ENCODE results near the gene STRBP.

STRBP gene

DNA sequence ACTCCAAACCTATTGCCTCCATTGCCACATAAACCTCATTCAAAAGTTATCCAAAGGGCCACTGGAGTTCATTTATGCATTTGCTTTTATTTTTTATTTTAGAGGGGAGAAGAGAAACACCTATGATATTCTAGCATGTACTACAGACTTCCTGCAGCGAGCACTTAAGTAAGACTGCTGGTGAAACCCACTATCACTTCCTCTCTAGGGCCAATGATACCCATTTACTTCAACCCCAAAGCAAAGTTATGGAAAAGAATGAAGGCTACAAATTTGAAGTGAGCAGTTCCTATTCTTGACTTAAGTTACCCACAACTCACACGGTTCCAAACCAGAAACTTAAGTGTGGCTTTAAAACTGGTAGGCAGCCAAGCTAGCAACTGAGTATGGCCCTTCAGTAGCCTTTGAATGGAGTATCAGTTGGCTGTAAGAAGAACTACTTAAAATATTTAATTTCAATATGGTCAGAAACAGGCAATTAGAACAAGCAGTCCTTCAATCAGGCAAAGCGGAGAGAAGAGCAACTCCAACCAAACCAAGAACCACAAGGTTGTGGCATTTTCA lies 140.8 kb downstream of the STRBP start:
- no peak for DNase-seq

DNA sequence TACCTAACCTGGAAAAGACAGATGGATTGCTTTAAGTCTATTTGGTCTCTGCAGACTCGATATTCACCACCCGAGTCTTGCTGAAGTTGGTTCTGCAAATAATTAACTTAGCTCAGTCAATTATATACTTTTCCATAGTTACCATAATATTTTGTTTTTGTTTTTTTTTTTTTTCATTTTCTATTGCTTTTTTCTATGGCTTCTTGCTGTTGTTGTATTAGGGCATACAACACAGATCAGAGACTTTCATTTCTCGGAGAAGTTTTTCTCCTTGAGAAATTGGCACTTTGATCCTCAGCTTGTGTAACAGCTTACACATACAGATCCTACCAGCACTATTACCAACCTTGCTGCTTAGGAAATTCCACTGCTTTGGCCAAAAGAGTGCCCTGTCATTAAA lies 146.9 kb downstream of the STRBP start:
- DNase-seq, result no peak

DNA sequence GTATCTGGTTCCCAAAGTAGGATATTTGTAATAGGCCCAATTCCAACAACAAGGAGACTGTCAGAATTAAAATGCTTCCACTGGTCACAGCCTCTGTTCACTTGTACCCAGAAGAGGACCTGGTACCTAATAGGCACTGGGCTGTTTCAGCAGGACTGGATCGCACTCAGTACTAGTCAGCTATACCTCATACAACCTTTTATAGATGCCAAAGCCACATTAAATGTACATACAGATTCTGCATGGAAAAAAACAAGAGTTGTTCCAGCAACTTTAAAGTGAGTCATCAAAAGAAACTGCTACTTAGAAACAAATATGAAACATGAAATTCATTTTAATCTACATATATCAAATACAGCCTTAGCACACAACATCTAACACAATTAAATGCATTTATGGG lies 147.4 kb downstream of the STRBP start:
- no peak for DNase-seq

DNA sequence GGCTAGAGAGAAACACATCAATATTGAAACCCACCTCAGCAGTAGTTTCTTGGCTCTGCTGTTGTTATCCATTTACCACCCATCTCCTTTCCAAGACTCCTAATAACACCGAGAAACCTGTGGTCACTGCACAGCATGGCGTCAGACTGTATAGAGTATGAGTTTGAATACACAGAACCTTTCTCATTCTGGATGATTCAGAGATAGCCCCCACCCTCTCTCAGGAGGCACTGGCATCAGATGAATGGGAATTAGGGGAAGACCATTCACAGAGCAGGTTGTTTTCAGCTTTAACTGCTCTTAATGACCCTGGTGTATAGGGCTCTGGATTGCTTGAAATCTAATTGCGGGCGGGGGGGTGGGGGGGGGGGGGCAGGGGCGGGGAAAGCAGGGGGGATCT lies 148.3 kb downstream of the STRBP start:
- no peak for DNase-seq

DNA sequence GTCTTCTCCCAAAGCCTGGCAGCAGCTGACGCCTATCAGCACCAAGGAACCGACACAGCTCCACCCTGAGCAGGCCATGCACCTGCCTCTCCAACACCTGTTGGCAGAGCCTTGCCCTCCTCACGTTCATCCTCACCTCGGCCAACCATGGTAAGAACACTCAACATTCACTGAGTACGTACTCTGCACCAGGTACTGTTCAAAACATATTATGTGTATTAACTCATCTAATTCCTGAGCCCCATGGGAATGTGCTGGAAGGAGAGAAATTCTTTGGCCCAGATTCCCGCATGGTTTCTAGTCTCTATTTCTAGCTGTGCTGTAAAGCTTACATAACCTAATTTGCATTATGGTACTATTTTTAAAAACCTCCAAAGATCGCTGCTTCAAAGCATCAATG lies 148.8 kb downstream of the STRBP start:
- DNase-seq, result no peak

DNA sequence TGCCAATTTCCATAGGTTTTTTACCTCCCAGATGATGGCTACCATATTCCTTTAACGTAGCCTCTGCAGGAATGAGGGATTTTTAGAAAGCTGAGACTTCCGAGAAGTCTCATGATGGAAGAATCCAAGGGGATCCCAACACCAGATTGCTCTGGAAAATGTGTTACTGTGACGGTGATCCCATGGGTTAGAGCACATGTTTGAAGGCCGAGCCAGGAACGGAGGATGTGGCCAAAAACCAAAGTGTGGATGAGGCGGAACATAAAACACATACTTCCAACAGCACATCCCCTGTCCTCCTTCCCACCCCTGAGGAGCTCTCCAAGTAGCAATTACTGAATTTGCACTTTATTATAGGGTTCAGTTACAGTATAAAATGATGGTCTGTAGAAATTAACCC lies 152.3 kb downstream of the STRBP start:
- DNase-seq, result no peak

DNA sequence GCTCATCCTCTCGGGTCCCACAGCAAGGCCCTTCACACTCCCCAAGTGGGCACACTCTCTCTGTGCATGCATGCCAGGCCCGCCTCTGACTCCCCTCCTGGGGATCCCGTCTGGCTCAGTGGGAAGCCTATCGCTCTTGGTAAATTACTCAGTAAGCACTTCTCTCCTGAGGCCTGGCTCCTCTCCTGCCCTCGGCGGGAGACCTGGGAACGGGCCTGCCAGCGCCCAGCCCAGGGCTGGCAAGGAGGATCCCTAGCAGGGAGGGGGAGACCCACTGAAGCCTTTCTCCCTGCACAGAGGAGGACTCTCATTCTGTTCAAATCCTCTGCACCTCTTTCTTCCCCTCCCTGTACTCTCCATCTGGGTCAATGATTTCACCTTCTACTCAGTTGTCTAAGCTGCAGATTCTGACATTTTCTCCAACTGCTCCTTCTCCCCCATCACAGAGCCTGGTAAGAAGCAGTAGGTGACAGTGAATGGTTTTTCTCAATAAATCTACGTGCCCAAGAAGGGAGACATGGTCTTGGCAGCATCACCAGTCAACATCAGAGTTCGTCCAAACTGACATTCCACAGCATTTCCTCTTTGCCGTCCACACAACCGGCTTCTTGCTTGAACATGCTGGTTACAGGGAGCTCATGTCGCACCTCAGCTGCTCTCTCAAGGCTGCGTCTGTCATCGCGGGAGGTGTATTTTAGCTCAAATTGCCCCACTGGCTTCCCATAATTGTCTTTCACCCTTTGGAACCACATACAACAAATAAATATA lies 153.1 kb downstream of the STRBP start:
- DNase-seq, result no peak

DNA sequence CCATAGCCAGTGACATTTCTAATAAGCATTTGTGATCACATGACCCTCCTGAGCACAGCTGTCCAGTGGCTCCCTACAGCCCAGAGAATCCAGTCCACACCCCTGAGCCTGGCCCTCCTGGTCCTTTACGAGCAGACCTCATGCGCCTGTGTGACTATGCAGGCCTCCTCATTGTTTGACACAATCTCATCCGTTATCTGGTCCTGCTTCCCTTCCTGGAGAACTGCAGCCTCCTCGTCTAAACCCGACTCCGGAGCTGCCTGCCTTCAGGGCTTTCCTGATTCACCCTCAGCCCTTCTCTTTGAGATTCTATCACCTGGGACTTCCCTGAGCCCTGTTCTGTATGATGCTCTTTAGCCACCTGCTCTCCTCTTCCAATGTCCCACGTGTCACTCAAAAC lies 155.2 kb downstream of the STRBP start:
- no peak for DNase-seq

DNA sequence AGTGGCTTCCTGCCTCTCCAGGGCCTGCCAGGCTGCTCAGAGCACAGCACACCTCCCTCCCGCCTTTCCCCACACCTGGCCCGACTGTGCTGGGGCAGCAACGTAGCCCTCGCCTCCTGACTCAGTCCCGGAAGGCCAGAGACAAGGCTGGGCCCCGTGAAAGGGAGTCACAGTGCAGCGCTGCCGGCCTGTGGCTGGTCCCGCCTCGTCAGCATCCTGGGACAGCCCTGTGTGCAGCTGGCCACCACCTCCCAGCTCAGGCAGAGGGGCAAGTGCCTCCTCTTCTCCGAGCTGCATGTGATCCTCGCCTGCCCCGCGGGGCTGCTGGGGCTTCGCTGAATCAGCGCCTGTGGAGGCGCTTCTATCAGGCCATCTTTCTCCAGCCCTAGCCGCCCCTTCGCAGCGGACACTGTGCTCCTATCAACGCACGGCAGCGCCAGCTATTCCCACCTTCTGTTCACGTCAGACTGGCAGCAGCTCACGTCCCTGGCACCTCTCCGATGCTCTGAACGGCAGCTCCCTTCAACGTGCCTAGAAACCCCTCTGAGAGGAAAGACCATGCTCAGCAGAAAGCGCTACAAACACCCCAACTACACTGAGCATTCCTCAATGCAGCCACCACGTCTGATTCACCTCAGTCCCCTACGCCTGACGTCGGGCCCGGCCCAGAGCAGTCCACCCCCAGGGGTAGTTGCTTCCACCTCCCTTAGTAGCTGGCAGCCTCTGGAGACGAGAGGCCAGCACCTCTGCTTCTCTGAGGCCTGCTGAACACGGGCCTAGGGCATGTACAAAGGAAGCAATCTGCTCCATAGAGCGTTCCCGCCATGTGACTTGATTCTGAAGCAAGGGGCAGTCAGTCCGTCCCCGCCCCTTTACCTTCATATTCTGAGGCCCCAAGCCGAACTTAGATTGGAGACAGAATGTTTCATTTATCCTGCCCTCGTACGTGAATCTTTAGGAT lies 156.1 kb downstream of the STRBP start:
- DNase-seq, result no peak

DNA sequence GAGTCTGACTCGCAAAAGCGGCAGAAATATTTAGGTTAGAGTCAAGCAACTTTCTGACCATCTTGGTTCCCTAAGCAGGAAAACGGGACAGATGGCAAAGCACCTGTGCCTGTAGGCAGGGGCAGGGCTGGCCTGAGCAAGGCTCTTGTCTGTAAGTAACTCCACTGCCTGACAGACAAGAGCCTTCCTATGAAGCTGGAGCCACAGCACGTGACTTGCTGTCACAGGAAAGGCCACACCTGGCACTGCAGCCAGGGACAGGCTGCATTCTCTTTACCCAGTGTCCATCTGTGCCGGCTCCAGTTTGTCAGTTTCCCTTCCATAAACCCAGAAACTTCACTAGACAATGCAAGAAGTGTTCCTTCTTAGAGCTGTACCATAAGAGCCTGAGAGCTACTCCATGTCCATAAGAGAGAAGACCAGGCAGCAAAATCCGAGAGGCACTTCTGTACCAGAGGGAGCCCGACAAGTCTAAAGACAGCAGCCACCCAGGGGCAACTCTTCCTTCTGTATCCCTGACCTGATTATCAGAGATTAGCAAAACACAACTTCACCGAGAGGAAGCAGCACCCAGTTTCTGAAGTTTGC lies 156.9 kb downstream of the STRBP start:
- DNase-seq, result no peak

DNA sequence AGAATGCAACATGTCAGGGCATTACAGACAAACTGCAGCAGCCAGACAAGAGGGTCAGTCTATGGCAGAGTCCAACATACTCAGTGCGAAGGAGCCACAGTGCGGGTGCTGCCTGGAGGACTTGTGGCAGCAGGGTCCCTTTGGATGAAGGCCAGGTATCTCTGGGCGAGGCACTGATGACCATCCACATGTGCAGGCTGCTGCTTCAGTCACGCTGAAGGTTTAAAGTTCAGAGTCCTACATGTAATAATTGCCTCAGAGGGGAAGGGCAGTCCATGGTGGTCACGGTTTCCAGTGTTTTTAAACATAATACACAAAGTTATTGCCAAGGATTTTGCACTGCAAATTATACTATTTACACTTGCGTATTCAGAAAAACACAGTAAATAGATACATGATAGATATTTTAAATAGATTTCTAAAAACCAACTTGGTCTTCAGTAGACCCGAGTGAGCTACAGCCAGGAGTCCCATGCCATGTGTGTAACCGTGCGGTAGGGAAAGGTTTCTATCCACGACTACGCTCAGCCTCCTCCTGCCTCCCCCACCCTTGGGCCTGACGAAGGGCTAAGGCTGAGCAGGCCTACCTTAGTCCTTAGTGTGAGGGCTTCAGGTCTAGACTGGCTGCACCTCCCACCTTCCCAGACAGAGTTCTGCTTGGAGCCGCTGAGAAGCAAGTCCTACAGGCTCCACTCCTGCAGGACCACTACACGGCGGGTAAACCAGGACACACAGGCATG lies 158.7 kb downstream of the STRBP start:
- no peak for DNase-seq

DNA sequence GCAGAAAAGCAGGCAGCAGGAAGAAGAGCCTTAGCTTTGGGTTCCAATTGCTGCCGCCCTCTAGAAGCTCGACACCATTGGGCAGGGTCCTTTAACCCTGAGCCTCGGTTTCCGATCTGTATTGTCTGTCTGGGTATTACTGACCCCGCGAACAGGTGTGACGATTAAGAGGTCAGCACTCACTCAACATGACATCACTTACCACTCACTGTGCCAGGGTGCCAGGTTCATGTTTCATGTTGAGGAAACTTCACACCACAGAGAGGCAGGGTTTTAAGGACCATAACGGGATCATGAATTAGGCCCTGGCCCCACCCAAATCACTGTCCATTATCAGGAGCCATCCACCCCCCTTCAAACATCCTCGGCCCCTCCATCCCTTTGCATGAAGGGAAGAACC lies 159.4 kb downstream of the STRBP start:
- no peak for DNase-seq

DNA sequence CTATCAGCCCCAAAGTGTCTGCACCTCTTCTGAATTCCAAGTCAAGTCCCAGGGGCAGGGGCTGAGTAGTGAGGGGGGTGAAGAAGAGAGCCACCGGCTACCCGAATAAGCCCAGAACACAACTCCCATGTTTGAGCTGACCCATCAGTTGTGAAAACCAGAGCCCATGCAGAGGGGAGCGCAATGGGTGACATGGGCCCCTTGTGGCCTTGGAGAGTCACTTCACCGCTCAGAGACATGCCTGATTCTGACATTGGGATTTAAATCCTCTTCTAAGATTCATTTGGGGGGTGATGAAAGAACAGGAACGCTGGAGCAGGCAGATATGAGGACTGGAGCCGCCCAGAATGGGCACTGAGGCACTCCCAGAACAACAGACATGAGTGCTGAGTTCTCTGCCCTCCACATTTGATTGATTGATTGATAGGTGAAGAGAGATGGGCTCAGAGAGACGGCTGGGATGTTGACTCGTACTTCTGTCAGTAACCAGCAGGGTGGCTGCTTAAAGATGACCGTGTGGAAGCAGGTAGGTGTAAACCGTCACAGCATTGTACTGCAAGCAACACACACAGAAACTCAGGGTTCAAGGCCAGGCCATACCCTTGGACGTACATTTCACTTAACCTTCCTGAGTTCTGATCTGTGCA lies 160.6 kb downstream of the STRBP start:
- no peak for DNase-seq

DNA sequence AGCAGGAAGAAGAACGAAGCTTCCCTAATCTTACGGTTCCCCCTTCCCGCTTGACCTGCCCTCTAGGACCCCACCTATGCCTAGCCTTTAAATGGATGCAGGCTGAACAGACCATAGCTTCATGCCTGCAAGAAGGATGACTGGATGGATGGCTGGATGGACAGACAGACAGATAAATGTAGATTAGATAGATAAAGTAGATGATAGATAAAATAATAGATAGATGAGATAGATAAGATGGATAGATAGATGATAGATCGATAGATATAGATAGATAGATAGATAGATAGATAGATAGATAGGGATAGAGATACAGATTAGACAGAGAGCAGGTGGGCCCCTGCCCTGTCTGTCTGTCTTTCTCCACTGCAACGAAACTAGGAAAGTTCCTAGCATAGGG lies 162.9 kb downstream of the STRBP start:
- DNase-seq, result no peak

DNA sequence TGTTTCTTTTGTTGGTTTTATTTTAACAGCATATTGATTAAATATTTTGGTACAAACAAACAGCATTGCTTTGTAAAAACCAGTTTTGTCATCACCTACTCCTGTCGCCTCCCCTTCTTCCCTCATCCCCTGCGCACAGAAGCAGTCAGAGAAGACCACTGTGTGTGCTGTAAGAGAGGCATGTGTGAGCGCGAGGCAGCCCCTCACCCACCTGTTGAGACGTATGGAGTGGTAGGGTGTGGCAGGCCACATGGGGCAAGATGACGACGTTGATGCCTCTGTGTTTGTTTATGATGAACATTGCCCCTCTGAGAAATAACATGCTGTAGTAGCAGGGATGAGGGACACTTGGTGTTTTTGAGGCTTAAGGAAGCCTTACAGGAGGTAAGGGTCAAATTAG lies 163.6 kb downstream of the STRBP start:
- DNase-seq, result no peak

DNA sequence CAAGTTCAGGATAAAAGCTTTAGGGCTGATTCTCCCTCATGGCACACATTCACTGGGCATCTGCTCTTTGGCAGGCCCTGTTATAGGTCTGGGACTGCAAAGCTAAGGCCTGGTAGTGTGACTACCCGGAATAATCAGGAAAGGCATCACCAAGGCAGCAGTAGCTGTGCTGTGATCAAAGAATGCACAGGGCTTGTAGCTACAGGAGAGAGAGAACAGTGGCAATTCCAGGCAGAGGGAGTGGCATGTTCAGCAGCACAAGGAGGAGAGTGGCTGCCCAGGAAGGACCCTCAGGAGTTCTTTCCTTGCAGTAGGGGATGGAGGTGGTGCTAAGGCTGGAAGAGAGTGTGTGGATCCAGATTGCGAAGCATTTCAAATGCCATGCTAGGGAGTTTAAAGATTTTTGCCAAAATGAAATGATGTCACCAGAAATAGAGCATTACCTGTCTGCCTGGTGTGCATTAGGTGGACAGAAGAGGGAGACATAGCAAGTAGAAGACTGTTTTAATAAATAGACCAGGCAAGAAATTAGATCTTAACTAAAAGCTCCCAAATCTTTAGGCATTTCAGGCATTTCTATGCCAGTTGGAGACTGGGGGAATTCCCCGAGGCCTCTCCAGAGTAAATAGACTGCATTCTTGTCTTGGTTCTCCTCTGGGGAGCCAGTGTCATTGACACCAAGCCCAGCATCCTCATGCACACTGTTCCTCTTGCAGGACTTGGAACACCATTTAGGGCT lies 165.8 kb downstream of the STRBP start:
- no peak for DNase-seq

DNA sequence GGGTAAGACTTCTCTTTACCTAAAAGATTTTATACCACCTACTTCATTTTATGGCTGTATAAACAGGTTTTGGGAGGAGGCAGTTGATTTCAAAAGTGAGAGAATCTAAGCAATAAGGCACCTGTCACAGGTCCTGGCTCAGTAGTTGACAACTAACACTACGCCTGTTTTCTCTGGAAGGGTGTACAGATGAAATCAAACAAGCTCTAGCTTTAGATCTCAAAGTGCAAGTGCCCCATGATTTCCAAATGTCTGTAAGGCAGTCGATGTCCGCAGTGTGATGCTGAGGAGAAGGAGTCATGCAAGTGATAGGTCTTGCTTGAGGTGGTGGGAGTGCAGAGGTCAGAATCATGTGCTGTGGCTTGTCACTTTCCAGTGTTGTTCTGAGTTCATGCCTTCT lies 168.8 kb downstream of the STRBP start:
- no peak for DNase-seq

DNA sequence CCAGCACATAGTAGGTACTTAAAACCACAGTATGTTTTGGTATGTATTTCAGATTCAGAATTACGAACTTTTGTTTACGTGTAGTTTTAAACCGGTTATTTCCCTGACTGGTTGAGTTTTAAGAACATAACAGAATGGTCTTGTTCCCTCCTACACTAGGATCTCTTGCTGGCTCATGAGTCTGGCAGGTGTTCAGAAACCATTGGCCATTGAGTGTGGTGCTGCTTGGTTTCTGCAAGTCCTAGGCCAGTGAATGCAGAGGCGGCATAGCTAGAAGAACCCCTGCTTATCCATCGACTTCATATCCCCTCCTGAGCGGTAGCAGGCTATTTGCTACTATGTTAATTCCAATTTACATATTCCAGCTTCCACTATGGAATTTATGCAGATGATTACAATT lies 169.3 kb downstream of the STRBP start:
- DNase-seq, result no peak

DNA sequence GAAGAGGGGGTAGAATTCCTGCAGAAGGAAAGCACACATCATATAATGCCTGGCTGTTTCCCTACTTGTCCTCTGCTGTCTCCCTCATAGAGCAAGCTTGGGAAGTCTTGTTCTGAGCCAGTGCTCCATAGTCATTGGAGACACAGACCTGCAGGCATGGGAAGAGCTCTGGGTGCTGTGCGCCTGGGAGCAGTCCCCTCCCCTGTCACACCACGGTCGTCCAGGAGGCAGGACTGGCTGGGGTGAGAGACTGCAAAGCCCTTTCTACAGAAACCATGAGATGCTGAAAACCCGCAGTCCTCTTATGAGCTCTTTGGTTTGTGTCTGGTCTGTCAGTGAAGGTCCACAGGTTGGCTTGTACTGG lies 170.3 kb downstream of the STRBP start:
- DNase-seq, result no peak

DNA sequence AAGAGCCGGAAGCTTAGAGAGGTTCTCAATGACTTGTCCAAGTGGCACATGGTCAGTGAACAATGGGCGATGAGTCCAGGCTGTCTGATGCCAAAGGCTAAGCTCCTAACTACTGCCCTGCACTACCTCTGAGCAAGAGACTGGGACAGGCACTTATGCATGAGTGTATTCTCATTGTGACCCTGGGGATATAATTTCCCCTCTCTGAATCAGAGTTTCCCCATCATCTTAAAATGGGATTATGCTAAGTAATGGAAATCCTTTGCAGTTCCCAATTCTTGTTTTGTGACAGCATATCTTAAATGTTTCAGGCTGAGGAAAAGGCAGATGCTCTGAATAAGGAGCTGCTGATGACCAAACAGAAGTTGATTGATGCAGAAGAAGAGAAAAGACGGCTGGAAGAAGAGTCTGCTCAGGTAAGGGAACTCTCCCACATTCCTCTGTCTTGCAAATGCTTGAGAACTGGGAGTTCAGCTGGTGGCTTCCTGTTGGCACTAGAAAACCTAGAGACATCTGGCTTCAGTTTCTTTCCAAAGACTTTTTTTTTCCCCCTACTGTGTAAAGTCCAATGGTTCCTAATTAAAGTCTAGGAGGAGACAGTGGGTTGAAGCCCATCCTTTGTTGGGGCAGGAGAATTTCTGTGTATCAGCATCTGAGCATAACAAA lies 170.8 kb downstream of the STRBP start:
- DNase-seq, result no peak

DNA sequence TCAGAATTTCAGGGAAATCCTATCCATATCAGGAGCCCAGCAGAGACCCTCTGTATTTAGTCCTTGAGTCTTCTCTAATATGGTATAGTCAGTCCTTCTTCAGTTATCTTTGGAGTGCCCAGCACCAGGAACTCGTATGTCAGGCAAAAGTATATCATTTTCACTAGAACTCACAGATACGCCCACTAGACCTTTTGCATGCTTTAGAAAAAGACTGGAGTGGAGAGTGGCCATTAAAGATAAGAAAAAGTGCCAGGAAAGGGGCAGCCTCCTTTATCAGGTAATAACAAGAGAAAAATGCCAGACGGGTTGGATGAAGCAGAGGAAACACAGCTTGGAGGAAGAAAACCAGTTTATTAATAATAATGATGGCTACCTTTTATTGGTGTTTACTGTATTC lies 171.4 kb downstream of the STRBP start:
- no peak for DNase-seq
